H9 (cell line): ENCODE results near the gene JSRP1. TPM values are rescaled to one million over a fixed set of nuclear protein-coding genes. Genes with fewer than 3 reads are reported as not detected.

Experiments
- DNase-seq: peaks from one replicate; pipeline ENCODE4 v3.0.0-alpha.2; 2017
- H2AFZ ChIP-seq: one replicate; pipeline ENCODE4 v1.6.1; 2013; ENCODE audit warnings: mild to moderate bottlenecking, low read length, control low read depth, moderate library complexity
- H2AK5ac ChIP-seq: 2 replicates; pipeline ENCODE4 v1.6.1; 2013; ENCODE audit warnings: low read length, control low read depth, mixed read lengths; ENCODE audit not compliant: insufficient read length
- H2BK120ac ChIP-seq: one replicate; pipeline ENCODE4 v1.6.1; 2013; ENCODE audit warnings: low read depth, mild to moderate bottlenecking, low read length, control low read depth, inconsistent platforms; ENCODE audit not compliant: poor library complexity, severe bottlenecking
- H2BK12ac ChIP-seq: 2 replicates; pipeline ENCODE4 v1.6.1; 2013; ENCODE audit warnings: low read length, control low read depth, mixed read lengths, low read depth; ENCODE audit not compliant: insufficient read length
- H2BK15ac ChIP-seq: 2 replicates; pipeline ENCODE4 v1.6.1; 2013; ENCODE audit warnings: low read depth, low read length, control low read depth
- H2BK20ac ChIP-seq: one replicate; pipeline ENCODE4 v1.6.1; 2013; ENCODE audit warnings: low read depth, mild to moderate bottlenecking, low read length, control low read depth, inconsistent platforms; ENCODE audit not compliant: poor library complexity, severe bottlenecking
- H2BK5ac ChIP-seq: 2 replicates; pipeline ENCODE4 v1.6.1; 2013; ENCODE audit warnings: low read length, control low read depth, mixed read lengths; ENCODE audit not compliant: insufficient read length
- H3K14ac ChIP-seq: 2 replicates; pipeline ENCODE4 v1.6.1; 2013; ENCODE audit warnings: low read length, control low read depth; ENCODE audit not compliant: insufficient read depth
- H3K18ac ChIP-seq: 2 replicates; pipeline ENCODE4 v1.6.1; 2013; ENCODE audit warnings: low read depth, mild to moderate bottlenecking, mixed read lengths, low read length, control low read depth; ENCODE audit not compliant: insufficient read length
- H3K23ac ChIP-seq: 2 replicates; pipeline ENCODE4 v1.6.1; 2013; ENCODE audit warnings: low read length, control low read depth, mixed read lengths, low read depth; ENCODE audit not compliant: insufficient read length
- H3K23me2 ChIP-seq: 2 replicates; pipeline ENCODE4 v1.6.1; 2013; ENCODE audit warnings: low read depth, mild to moderate bottlenecking, mixed read lengths, low read length, control low read depth; ENCODE audit not compliant: insufficient read length, poor library complexity, severe bottlenecking
- H3K27ac ChIP-seq: 2 replicates; pipeline ENCODE4 v1.5.1; 2013; ENCODE audit warnings: low read length, control low read depth, mixed read lengths, low read depth; ENCODE audit not compliant: insufficient read length
- H3K27me3 ChIP-seq: 2 replicates; pipeline ENCODE4 v1.6.1; 2013; ENCODE audit warnings: low read length, control low read depth, inconsistent platforms; ENCODE audit not compliant: insufficient read depth
- H3K4ac ChIP-seq: 2 replicates; pipeline ENCODE4 v1.6.1; 2013; ENCODE audit warnings: low read depth, mild to moderate bottlenecking, control low read depth, inconsistent platforms, low read length, moderate library complexity
- H3K4me1 ChIP-seq: 2 replicates; pipeline ENCODE4 v1.6.1; 2013; ENCODE audit warnings: low read length, control low read depth, inconsistent platforms; ENCODE audit not compliant: insufficient read depth
- H3K4me2 ChIP-seq: 2 replicates; pipeline ENCODE4 v1.6.1; 2013; ENCODE audit warnings: low read length, control low read depth, mixed read lengths; ENCODE audit not compliant: insufficient read length, insufficient read depth
- H3K56ac ChIP-seq: 2 replicates; pipeline ENCODE4 v1.6.1; 2013; ENCODE audit warnings: low read depth, mild to moderate bottlenecking, mixed read lengths, low read length, control low read depth; ENCODE audit not compliant: insufficient read length
- H3K79me1 ChIP-seq: 2 replicates; pipeline ENCODE4 v1.6.1; 2013; ENCODE audit warnings: low read depth, mild to moderate bottlenecking, moderate library complexity, low read length, control low read depth, inconsistent platforms; ENCODE audit not compliant: insufficient read depth, poor library complexity, severe bottlenecking
- H3K79me2 ChIP-seq: 2 replicates; pipeline ENCODE4 v1.6.1; 2013; ENCODE audit warnings: low read length, control low read depth, inconsistent platforms; ENCODE audit not compliant: insufficient read depth
- H3K9ac ChIP-seq: 2 replicates; pipeline ENCODE4 v1.6.1; 2013; ENCODE audit warnings: low read length, control low read depth, mixed read lengths; ENCODE audit not compliant: insufficient read length; ENCODE audit errors: extremely low read depth
- H3K9me3 ChIP-seq: one replicate; pipeline ENCODE4 v1.6.1; 2013; ENCODE audit warnings: low read depth, low read length, inconsistent platforms; ENCODE audit not compliant: control insufficient read depth
- H3T11ph ChIP-seq: one replicate; pipeline ENCODE4 v1.6.1; 2013; ENCODE audit warnings: mild to moderate bottlenecking, low read length, control low read depth, inconsistent platforms
- H4K20me1 ChIP-seq: one replicate; pipeline ENCODE4 v1.6.1; 2013; ENCODE audit not compliant: control insufficient read depth, insufficient read length, insufficient read depth
- H4K5ac ChIP-seq: 2 replicates; pipeline ENCODE4 v1.6.1; 2013; ENCODE audit warnings: low read depth, mild to moderate bottlenecking, mixed read lengths, low read length, control low read depth; ENCODE audit not compliant: insufficient read length
- H4K8ac ChIP-seq: replicated peaks from 2 replicates; pipeline ENCODE4 v1.6.1; 2013; ENCODE audit warnings: low read length, control low read depth, mixed read lengths, low read depth; ENCODE audit not compliant: insufficient read length
- H4K91ac ChIP-seq: 2 replicates; pipeline ENCODE4 v1.6.1; 2013; ENCODE audit warnings: low read depth, mild to moderate bottlenecking, moderate library complexity, mixed read lengths, low read length, control low read depth; ENCODE audit not compliant: insufficient read length
- H3K27ac Mint-ChIP-seq, 3 experiments: 2 replicates in 2 of 3; 3 replicates in 1 of 3; pipeline ENCODE4 v1.8.0; 2020 to 2021; ENCODE audit warnings: mixed read lengths in 3 of 3, mild to moderate bottlenecking in 1 of 3, moderate library complexity in 1 of 3
- H3K27me3 Mint-ChIP-seq: 2 replicates; pipeline ENCODE4 v1.8.0; 2021; ENCODE audit warnings: low read depth, mild to moderate bottlenecking, moderate library complexity, mixed read lengths
- H3K36me3 Mint-ChIP-seq, 3 experiments: 2 replicates in 2 of 3; 3 replicates in 1 of 3; pipeline ENCODE4 v1.8.0; 2020 to 2021; ENCODE audit warnings: low read depth in 3 of 3, mixed read lengths in 3 of 3; ENCODE audit not compliant: insufficient read depth in 1 of 3
- H3K4me1 Mint-ChIP-seq, 2 experiments: 2 replicates each; pipeline ENCODE4 v1.8.0; 2020; ENCODE audit warnings: mixed read lengths in 2 of 2
- H3K4me3 Mint-ChIP-seq, 2 experiments: 2 replicates in 1 of 2; 3 replicates in 1 of 2; pipeline ENCODE4 v1.8.0; 2020 to 2021; ENCODE audit warnings: mild to moderate bottlenecking in 2 of 2, mixed read lengths in 2 of 2, moderate library complexity in 1 of 2
- H3K9me3 Mint-ChIP-seq, 2 experiments: 2 replicates in 1 of 2; 3 replicates in 1 of 2; pipeline ENCODE4 v1.8.0; 2020; ENCODE audit warnings: mild to moderate bottlenecking in 2 of 2, mixed read lengths in 2 of 2, moderate library complexity in 1 of 2
- WGBS: extraction: QIAGEN DNeasy Blood & Tissue Kit; methylation state at CpG from one replicate; pipeline ENCODE4 v1.1.7; 2013; ENCODE audit warnings: missing lambda C conversion rate, low lambda C conversion rate, mixed read lengths; ENCODE audit not compliant: insufficient read length; ENCODE audit errors: extremely low coverage; 5-methylcytosine and 5-hydroxymethylcytosine counted together
- total RNA-seq: library from RNA; stranded (reverse); gene quantifications from 2 replicates; pipeline ENCODE4 v1.2.1, GENCODE V29; 2021
- TF ChIP-seq, protein P1 (sequence below): fragments of 200-600 bp; sonication (generic); conservative IDR thresholded peaks from 3 replicates; pipeline ENCODE4 v1.8.0; 2021; ENCODE audit warnings: antibody characterized with exemption, mild to moderate bottlenecking

The JSRP1 gene
- total RNA-seq, 1 experiment from 2014 or later, result 0.90 TPM

DNA sequence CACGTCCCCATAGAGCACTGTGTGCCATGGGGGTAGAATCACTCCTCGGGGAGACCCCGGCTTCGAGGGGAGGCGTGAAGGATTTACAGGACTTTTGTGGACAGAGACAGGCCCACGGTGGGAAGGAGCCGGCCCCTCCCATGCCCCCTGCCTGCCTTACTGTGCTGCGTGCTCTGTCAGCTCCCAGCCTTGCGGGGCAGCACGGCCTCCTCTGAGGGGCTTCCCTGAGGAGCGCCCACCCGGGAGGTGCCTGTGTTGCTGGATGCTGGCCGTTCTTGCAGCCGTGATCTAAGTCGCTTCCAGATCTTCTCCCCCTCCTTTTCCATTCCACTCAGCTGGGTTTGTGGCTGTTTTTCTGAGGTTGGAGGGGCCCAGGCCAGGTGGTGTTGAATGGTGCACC is 49.2 kb downstream of the JSRP1 start:
- Histone ChIP-seq H2BK12ac (no peak overlapping the region), H2BK120ac (no peak overlapping the region), H4K5ac (no peak overlapping the region), H3K18ac (no peak overlapping the region), H3K23ac (no peak overlapping the region), H3K79me1 (no peaks in the 10 kb centered on the region), H3K79me2 (no peaks in the 10 kb centered on the region), H3K14ac (no peak overlapping the region), H3K56ac (no peak overlapping the region), H3K9ac (no peak overlapping the region), H3K4me1 (no peaks in the 10 kb centered on the region), H2BK20ac (no peak overlapping the region), H2AFZ (no peak overlapping the region), H3K27ac (no peak overlapping the region), H3K9me3 (no peaks in the 10 kb centered on the region), H2AK5ac (no peak overlapping the region), H3K4me2 (no peak overlapping the region), H4K91ac (no peak overlapping the region), H3K4ac (no peak overlapping the region), H4K8ac (no peak overlapping the region), H3T11ph (no peak overlapping the region), H2BK5ac (no peak overlapping the region), H2BK15ac (no peak overlapping the region), H3K27me3 (no peaks in the 10 kb centered on the region), H3K23me2 (no peaks in the 10 kb centered on the region), H4K20me1 (no peaks in the 10 kb centered on the region)
- Mint-ChIP-seq H3K27ac (peak overlapping the region in 1 of 3 experiments; percentile 77; a peak in 2 of 7 replicates), H3K9me3 (no peaks in the 10 kb centered on the region), H3K4me3 (no peak overlapping the region), H3K27me3 (no peaks in the 10 kb centered on the region), H3K4me1 (no peaks in the 10 kb centered on the region), H3K36me3 (peaks cover 18 to 39% (median 35%) of the 10 kb centered on the region in 3 experiments)
- TF ChIP-seq, protein P1, sequence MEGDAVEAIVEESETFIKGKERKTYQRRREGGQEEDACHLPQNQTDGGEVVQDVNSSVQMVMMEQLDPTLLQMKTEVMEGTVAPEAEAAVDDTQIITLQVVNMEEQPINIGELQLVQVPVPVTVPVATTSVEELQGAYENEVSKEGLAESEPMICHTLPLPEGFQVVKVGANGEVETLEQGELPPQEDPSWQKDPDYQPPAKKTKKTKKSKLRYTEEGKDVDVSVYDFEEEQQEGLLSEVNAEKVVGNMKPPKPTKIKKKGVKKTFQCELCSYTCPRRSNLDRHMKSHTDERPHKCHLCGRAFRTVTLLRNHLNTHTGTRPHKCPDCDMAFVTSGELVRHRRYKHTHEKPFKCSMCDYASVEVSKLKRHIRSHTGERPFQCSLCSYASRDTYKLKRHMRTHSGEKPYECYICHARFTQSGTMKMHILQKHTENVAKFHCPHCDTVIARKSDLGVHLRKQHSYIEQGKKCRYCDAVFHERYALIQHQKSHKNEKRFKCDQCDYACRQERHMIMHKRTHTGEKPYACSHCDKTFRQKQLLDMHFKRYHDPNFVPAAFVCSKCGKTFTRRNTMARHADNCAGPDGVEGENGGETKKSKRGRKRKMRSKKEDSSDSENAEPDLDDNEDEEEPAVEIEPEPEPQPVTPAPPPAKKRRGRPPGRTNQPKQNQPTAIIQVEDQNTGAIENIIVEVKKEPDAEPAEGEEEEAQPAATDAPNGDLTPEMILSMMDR, result no peak
- DNase-seq, result no peak
- no CpG with 5 or more reads among the region's 15 CpGs for WGBS
